HG03354 (cell line): ENCODE measurements around the gene KCNJ15.
A peak's percentile ranks its signal among the peaks of the same experiment; 100 is the strongest.

ENCODE experiments used
- ATAC-seq: cut with Tn5 transposase; IDR thresholded peaks from one replicate; pipeline ENCODE4 v1.9.1; 2021; ENCODE audit warnings: mild to moderate bottlenecking; ENCODE audit not compliant: unreplicated experiment, poor library complexity, severe bottlenecking

The KCNJ15 gene

GRCh38 chr21:38266732-38267131, 9.9 kb downstream of the KCNJ15 start:
- ATAC-seq: no peak

- no peak for ATAC-seq
Observed at GRCh38 chr21:38267136-38267755, 10.5 kb downstream of the KCNJ15 start.

- peak; percentile 43 for ATAC-seq
Observed at GRCh38 chr21:38267991-38268863, 11.4 kb downstream of the KCNJ15 start.

- ATAC-seq: peak; percentile 51
Observed at GRCh38 chr21:38268864-38269575, 12.2 kb downstream of the KCNJ15 start.

GRCh38 chr21:38269576-38269936, 12.8 kb downstream of the KCNJ15 start:
- ATAC-seq: peak; percentile 87

- no peak for ATAC-seq
Observed at GRCh38 chr21:38272215-38272614, 15.4 kb downstream of the KCNJ15 start.

- ATAC-seq: no peak
Observed at GRCh38 chr21:38273745-38274542, 17.2 kb downstream of the KCNJ15 start.

- no peak for ATAC-seq
Observed at GRCh38 chr21:38277501-38278131, 20.8 kb downstream of the KCNJ15 start.

- ATAC-seq: no peak
Observed at GRCh38 chr21:38280454-38280853, 23.7 kb downstream of the KCNJ15 start.

GRCh38 chr21:38280867-38281266, 24.1 kb downstream of the KCNJ15 start:
- no peak for ATAC-seq

- ATAC-seq: no peak
Observed at GRCh38 chr21:38282921-38283320, 26.1 kb downstream of the KCNJ15 start.

GRCh38 chr21:38284216-38284615, 27.4 kb downstream of the KCNJ15 start:
- ATAC-seq: no peak

GRCh38 chr21:38286739-38287471, 30.1 kb downstream of the KCNJ15 start:
- no peak for ATAC-seq

- ATAC-seq: no peak
Observed at GRCh38 chr21:38287476-38287875, 30.7 kb downstream of the KCNJ15 start.

- ATAC-seq: no peak
Observed at GRCh38 chr21:38289705-38290485, 33.1 kb downstream of the KCNJ15 start.

GRCh38 chr21:38290809-38291208, 34.0 kb downstream of the KCNJ15 start:
- no peak for ATAC-seq

- ATAC-seq: no peak
Observed at GRCh38 chr21:38291874-38292273, 35.1 kb downstream of the KCNJ15 start.

- no peak for ATAC-seq
Observed at GRCh38 chr21:38293113-38293512, 36.3 kb downstream of the KCNJ15 start.
